Right atrium auricular region (tissue), 2 donors: Measurements from ENCODE around the gene ITPR3. TPM values are rescaled to one million over a fixed set of nuclear protein-coding genes. Genes with fewer than 3 reads are reported as not detected.
A peak's percentile ranks its signal among the peaks of the same experiment; 100 is the strongest.

Experiments
- DNase-seq: peaks from one replicate; pipeline ENCODE4 v3.0.0-alpha.2; 2019; ENCODE audit warnings: low spot score
- H3K27ac ChIP-seq, 2 donors: fragments of 200-600 bp; sonication (generic); 1 replicate in 1 of 2; 2 replicates in 1 of 2; pipeline ENCODE4 v1.5.1; 2016 to 2019
- H3K27me3 ChIP-seq, 2 donors: fragments of 200-600 bp; sonication (generic); one replicate each; pipeline versions ENCODE4 v1.5.1 to v1.6.0; 2017 to 2019
- H3K36me3 ChIP-seq: fragments of 200-600 bp; sonication (generic); one replicate; pipeline ENCODE4 v1.5.1; 2016
- H3K4me1 ChIP-seq, 2 donors: fragments of 200-600 bp; sonication (generic); one replicate each; pipeline versions ENCODE4 v1.5.1 to v1.6.0; 2017 to 2019
- H3K4me3 ChIP-seq, 2 donors: fragments of 200-600 bp; sonication (generic); 1 replicate in 1 of 2; 2 replicates in 1 of 2; pipeline ENCODE4 v1.5.1; 2017 to 2019; ENCODE audit warnings: mild to moderate bottlenecking in 1 of 2, moderate library complexity in 1 of 2
- H3K9me3 ChIP-seq, 2 donors: fragments of 200-600 bp; sonication (generic); one replicate each; pipeline ENCODE4 v1.5.1; 2019
- CTCF ChIP-seq, 2 donors: fragments of 200-600 bp; sonication (generic); IDR thresholded peaks; one replicate each; pipeline ENCODE4 v1.5.1; 2019; ENCODE audit warnings: antibody characterized with exemption in 2 of 2
- total RNA-seq, 2 donors: library from RNA; depleted of rRNA; stranded (reverse); fragments of >200 nt; gene quantifications; one replicate each; pipeline ENCODE4 v1.1.0, GENCODE V29; 2016

The ITPR3 gene
- total RNA-seq, 2 donors from 2014 or later, result 6.2 to 17.7 TPM

- peak overlapping the region; percentile 85 to 87 for H3K27ac ChIP-seq
- no peak for DNase-seq
- no peak overlapping the region for H3K4me3 ChIP-seq
- H3K4me1 ChIP-seq, result peaks cover 0 to 88% of the 10 kb centered on the region in 2 donors
- no peaks in the 10 kb centered on the region for H3K9me3 ChIP-seq
- TF ChIP-seq CTCF (IDR thresholded peaks at IDR 0.05), result no peak
- peaks cover 46% of the 10 kb centered on the region for H3K36me3 ChIP-seq
- no peaks in the 10 kb centered on the region for H3K27me3 ChIP-seq
Measured at GRCh38 chr6:33694401-33694931, 73.3 kb downstream of the ITPR3 start.

- peaks cover 46% of the 10 kb centered on the region for H3K36me3 ChIP-seq
- peaks cover 0 to 91% of the 10 kb centered on the region in 2 donors for H3K4me1 ChIP-seq
- H3K27ac ChIP-seq, result peak overlapping the region; percentile 85 to 87
Measured at GRCh38 chr6:33694977-33695376, 73.9 kb downstream of the ITPR3 start.

GRCh38 chr6:33695451-33695887 is 74.3 kb downstream of the ITPR3 start:
- Histone ChIP-seq H3K27ac (peak overlapping the region; percentile 85 to 87), H3K27me3 (no peaks in the 10 kb centered on the region), H3K9me3 (no peaks in the 10 kb centered on the region), H3K4me1 (peaks cover 0 to 91% of the 10 kb centered on the region in 2 donors), H3K4me3 (no peak overlapping the region), H3K36me3 (peaks cover 46% of the 10 kb centered on the region)
- TF ChIP-seq CTCF (IDR thresholded peaks at IDR 0.05), result no peak
- no peak for DNase-seq

More at GRCh38 chr6:33694977-33695376, 73.9 kb downstream of the ITPR3 start:
- no peak for TF ChIP-seq CTCF (IDR thresholded peaks at IDR 0.05)
- DNase-seq, result no peak
- Histone ChIP-seq H3K27me3 (no peaks in the 10 kb centered on the region), H3K4me3 (no peak overlapping the region), H3K9me3 (no peaks in the 10 kb centered on the region)

- DNase-seq, result no peak
- no peak for TF ChIP-seq CTCF (IDR thresholded peaks at IDR 0.05)
- peaks cover 44% of the 10 kb centered on the region for H3K36me3 ChIP-seq
- no peak overlapping the region for H3K4me3 ChIP-seq
- H3K27me3 ChIP-seq, result no peaks in the 10 kb centered on the region
- peak overlapping the region; percentile 85 to 87 for H3K27ac ChIP-seq
- H3K9me3 ChIP-seq, result no peaks in the 10 kb centered on the region
- peaks cover 0 to 93% of the 10 kb centered on the region in 2 donors for H3K4me1 ChIP-seq
Measured at GRCh38 chr6:33696076-33696475, 75.0 kb downstream of the ITPR3 start.

DNA sequence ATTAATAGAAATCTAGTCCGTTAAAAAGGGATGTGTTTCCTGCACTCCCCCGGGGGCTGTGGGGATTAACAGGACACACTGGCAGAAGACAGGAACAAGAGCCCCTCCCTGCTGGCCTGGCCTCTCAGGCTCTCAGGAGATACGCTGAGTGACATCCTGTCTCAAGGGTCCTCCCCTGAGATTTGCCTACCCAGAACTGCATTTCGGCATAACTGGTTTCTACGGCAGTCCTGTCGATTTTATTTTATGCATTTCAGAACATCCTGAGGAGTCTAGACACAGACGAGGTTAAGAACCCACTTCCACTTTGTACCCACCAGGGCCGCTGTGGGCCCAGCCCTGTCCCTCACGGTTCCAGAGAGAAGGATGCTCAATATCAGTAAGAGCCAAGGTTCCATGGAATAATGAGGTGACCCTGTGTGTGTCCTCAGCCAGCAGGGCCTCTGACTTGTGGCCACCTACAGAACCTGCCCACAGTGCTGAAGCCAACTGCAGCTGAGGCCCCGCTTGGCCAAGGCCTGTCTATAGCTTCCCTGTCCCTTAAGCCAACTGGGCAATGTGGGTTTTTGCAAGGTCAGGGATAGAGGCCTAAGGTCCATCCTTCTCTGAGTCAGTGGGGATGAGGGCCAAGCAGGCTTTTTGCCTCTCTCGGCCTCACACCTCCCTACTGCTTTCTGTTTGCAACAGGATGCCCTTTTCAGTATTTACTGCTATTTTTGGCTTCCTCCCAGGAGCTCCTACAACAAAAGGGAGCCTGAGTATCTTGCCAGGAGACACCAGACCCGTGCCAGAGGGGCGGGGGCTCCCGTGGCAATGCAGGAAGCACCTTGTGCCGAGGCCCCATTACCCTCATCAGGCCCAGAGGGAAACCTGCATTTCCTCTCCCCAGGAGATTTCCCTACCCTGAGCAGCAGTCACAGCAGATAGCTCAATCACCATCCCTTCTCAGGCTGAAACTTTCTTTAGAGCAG is 75.7 kb downstream of the ITPR3 start:
- Histone ChIP-seq H3K36me3 (peaks cover 42% of the 10 kb centered on the region), H3K4me1 (peaks cover 0 to 85% of the 10 kb centered on the region in 2 donors)

More for the DNA sequence above, 75.7 kb downstream of the ITPR3 start:
- Histone ChIP-seq H3K4me3 (no peak overlapping the region), H3K9me3 (no peaks in the 10 kb centered on the region), H3K27me3 (no peaks in the 10 kb centered on the region), H3K27ac (peak overlapping the region; percentile 85 to 87)
- no peak for TF ChIP-seq CTCF (IDR thresholded peaks at IDR 0.05)
- DNase-seq, result peak; percentile 60
